IMR-90 (cell line): ENCODE results near the gene NCKAP5L. TPM values are rescaled to one million over a fixed set of nuclear protein-coding genes. Genes with fewer than 3 reads are reported as not detected.

Source experiments
- ATAC-seq: fragments of 200-7000 bp; cut with Tn5 transposase; 2 replicates; pipeline ENCODE4 v1.9.1; 2020; ENCODE audit warnings: low read depth, mild to moderate bottlenecking, moderate library complexity
- BruUV-seq: library from RNA; stranded (reverse); fragments of 400-500 nt; replicated peaks from 2 replicates; lab custom pipeline; 2021; lab: Mats Ljungman, UMichigan
- CTCF ChIA-PET: fragments of 300-600 bp; formaldehyde crosslinking; extraction: SDS; loops from one replicate; lab custom pipeline; 2021; ENCODE audit warnings: antibody characterized with exemption; lab: Yijun Ruan, JAX
- POLR2A ChIA-PET: fragments of 300-600 bp; sonication (Branson Sonifier 250); formaldehyde crosslinking; loops from one replicate; lab custom pipeline; 2022; ENCODE audit warnings: antibody characterized with exemption; ENCODE audit not compliant: unreplicated experiment; lab: Charles Lee
- DNase-seq: peaks from one replicate; pipeline ENCODE4 v3.0.0; 2013
- H2AFZ ChIP-seq: replicated peaks from 2 replicates; pipeline ENCODE3; 2013; ENCODE audit warnings: low read length, mild to moderate bottlenecking; ENCODE audit not compliant: poor library complexity
- H2AK5ac ChIP-seq: 2 replicates; pipeline ENCODE4 v1.6.1; 2013; ENCODE audit warnings: low read depth, low read length, inconsistent platforms
- H2AK9ac ChIP-seq: replicated peaks from 2 replicates; pipeline ENCODE3; 2013; ENCODE audit warnings: mild to moderate bottlenecking, low read depth, low read length, moderate library complexity; ENCODE audit not compliant: poor library complexity
- H2BK120ac ChIP-seq: 2 replicates; pipeline ENCODE4 v1.6.1; 2013; ENCODE audit warnings: low read depth, low read length, inconsistent platforms
- H2BK15ac ChIP-seq: 3 replicates; pipeline ENCODE4 v1.6.1; 2013; ENCODE audit warnings: low read depth, low read length, inconsistent platforms
- H2BK20ac ChIP-seq: 2 replicates; pipeline ENCODE4 v1.6.1; 2013; ENCODE audit warnings: low read depth, mild to moderate bottlenecking, inconsistent platforms, low read length, moderate library complexity
- H2BK5ac ChIP-seq: 2 replicates; pipeline ENCODE4 v1.6.1; 2013; ENCODE audit warnings: mild to moderate bottlenecking, low read depth, low read length, inconsistent platforms; ENCODE audit not compliant: poor library complexity, severe bottlenecking
- H3K14ac ChIP-seq: replicated peaks from 2 replicates; pipeline ENCODE4 v1.6.1; 2013; ENCODE audit warnings: low read depth, low read length, inconsistent platforms
- H3K18ac ChIP-seq: 2 replicates; pipeline ENCODE4 v1.6.1; 2013; ENCODE audit warnings: low read depth, low read length, control low read depth
- H3K23ac ChIP-seq: 2 replicates; pipeline ENCODE4 v1.6.1; 2013; ENCODE audit warnings: low read depth, low read length, inconsistent platforms
- H3K27ac ChIP-seq: 2 replicates; pipeline ENCODE4 v1.5.1; 2013; ENCODE audit warnings: mild to moderate bottlenecking, control low read depth, low read length; ENCODE audit not compliant: insufficient read depth
- H3K27me3 ChIP-seq: 2 replicates; pipeline ENCODE4 v1.6.1; 2013; ENCODE audit warnings: low read length; ENCODE audit not compliant: control insufficient read depth, insufficient read depth
- H3K36me3 ChIP-seq: 2 replicates; pipeline ENCODE4 v1.6.1; 2013; ENCODE audit warnings: low read length, mixed read lengths; ENCODE audit not compliant: control insufficient read depth, insufficient read depth
- H3K4ac ChIP-seq: 2 replicates; pipeline ENCODE4 v1.6.1; 2013; ENCODE audit warnings: low read depth, low read length, inconsistent platforms
- H3K4me1 ChIP-seq: 2 replicates; pipeline ENCODE4 v1.6.1; 2013; ENCODE audit warnings: low read length, mixed read lengths; ENCODE audit not compliant: control insufficient read depth, insufficient read depth
- H3K4me2 ChIP-seq: 2 replicates; pipeline ENCODE4 v1.6.1; 2013; ENCODE audit warnings: low read depth, mild to moderate bottlenecking, control low read depth, low read length, moderate library complexity
- H3K4me3 ChIP-seq: 2 replicates; pipeline ENCODE4 v1.5.1; 2013; ENCODE audit warnings: low read depth, mild to moderate bottlenecking, control low read depth, low read length, moderate library complexity; ENCODE audit not compliant: insufficient read depth
- H3K56ac ChIP-seq: 2 replicates; pipeline ENCODE4 v1.6.1; 2013; ENCODE audit warnings: low read length, inconsistent platforms; ENCODE audit not compliant: insufficient read depth; ENCODE audit errors: extremely low read depth
- H3K79me1 ChIP-seq, 2 experiments: 2 replicates each; pipeline ENCODE4 v1.6.1; 2013; ENCODE audit warnings: low read length in 2 of 2, inconsistent platforms in 1 of 2, low read depth in 1 of 2
- H3K9ac ChIP-seq: 2 replicates; pipeline ENCODE4 v1.6.1; 2013; ENCODE audit warnings: low read depth, low read length, control low read depth
- H3K9me1 ChIP-seq: 2 replicates; pipeline ENCODE4 v1.6.1; 2013; ENCODE audit warnings: low read length, inconsistent platforms; ENCODE audit not compliant: insufficient read depth
- H3K9me3 ChIP-seq: 2 replicates; pipeline ENCODE4 v1.6.1; 2013; ENCODE audit warnings: low read length; ENCODE audit not compliant: control insufficient read depth, insufficient read depth
- H4K20me1 ChIP-seq: 2 replicates; pipeline ENCODE4 v1.6.1; 2013; ENCODE audit warnings: low read length, inconsistent platforms; ENCODE audit not compliant: insufficient read depth
- H4K5ac ChIP-seq: 2 replicates; pipeline ENCODE4 v1.6.1; 2013; ENCODE audit warnings: mild to moderate bottlenecking, low read depth, low read length, control low read depth
- H4K8ac ChIP-seq, 2 experiments: 2 replicates each; pipeline ENCODE4 v1.6.1; 2013; ENCODE audit warnings: low read depth in 2 of 2, low read length in 2 of 2, control low read depth in 1 of 2, inconsistent platforms in 1 of 2
- H4K91ac ChIP-seq: 2 replicates; pipeline ENCODE4 v1.6.1; 2013; ENCODE audit warnings: low read depth, low read length, inconsistent platforms; ENCODE audit not compliant: insufficient read depth
- CEBPB ChIP-seq: IDR thresholded peaks from 2 replicates; pipeline ENCODE4 v1.6.1; 2012; ENCODE audit warnings: low read depth, low read length, improper control_type of control experiment
- CTCF ChIP-seq: conservative IDR thresholded peaks from 2 replicates; pipeline ENCODE4 v1.5.1; 2012; ENCODE audit warnings: mild to moderate bottlenecking, low read depth, low read length, improper control_type of control experiment
- FOS ChIP-seq: fragments of 150-350 bp; IDR thresholded peaks from 2 replicates; pipeline ENCODE4 v1.6.1; 2016; ENCODE audit warnings: low read depth, low read length
- MAFK ChIP-seq: IDR thresholded peaks from 2 replicates; pipeline ENCODE4 v1.6.1; 2012; ENCODE audit warnings: low read depth, low read length, improper control_type of control experiment
- MXI1 ChIP-seq: IDR thresholded peaks from 2 replicates; pipeline ENCODE4 v1.6.1; 2012; ENCODE audit warnings: low read depth, mild to moderate bottlenecking, low read length, moderate library complexity, borderline replicate concordance
- RAD21 ChIP-seq: IDR thresholded peaks from 2 replicates; pipeline ENCODE4 v1.6.1; 2012; ENCODE audit warnings: low read length, improper control_type of control experiment
- WGBS, 2 experiments: methylation state at CpG; one replicate each; pipeline versions ENCODE4 v1.1.5 to v1.1.7; 2013; ENCODE audit warnings: missing lambda C conversion rate in 2 of 2; ENCODE audit not compliant: insufficient read length in 1 of 2; ENCODE audit errors: extremely low coverage in 2 of 2; 5-methylcytosine and 5-hydroxymethylcytosine counted together
- dilution Hi-C: fragments of 300-500 bp; cut with HindIII; formaldehyde crosslinking; loops from one replicate; pipeline ENCODE4 v1.14.3; 2018; ENCODE audit warnings: low sequenced_read_pairs; ENCODE audit not compliant: unreplicated experiment
- in situ Hi-C: fragments of 300-500 bp; cut with MboI; formaldehyde crosslinking; loops from 3 replicates; pipeline ENCODE4 v1.14.3; 2019; ENCODE audit warnings: low sequenced_read_pairs, inconsistent platforms, mixed read lengths
- intact Hi-C: fragments of 100-400 bp; cut with micrococcal nuclease; formaldehyde crosslinking; loops from 2 replicates; pipeline ENCODE4 v1.10.0; 2022
- polyA plus RNA-seq, 3 experiments: library from polyadenylated mRNA; depleted of rRNA; stranded (reverse); fragments of >200 nt; gene quantifications; 2 replicates each; pipeline ENCODE4 v1.2.3, GENCODE V29; 2012; ENCODE audit warnings: low replicate concordance in 1 of 3
- total RNA-seq: library from RNA; depleted of rRNA; stranded (reverse); fragments of >200 nt; gene quantifications from 2 replicates; pipeline ENCODE4 v1.2.3, GENCODE V29; 2012

NCKAP5L gene
- total and polyA plus RNA-seq, 2 of the 4 experiments (the other 2 are of a cell fraction), result 6.1 to 14.4 TPM

GRCh38 chr12:49766115-49766455 lies 62.1 kb downstream of the NCKAP5L start:
- TF ChIP-seq MAFK (no peak), CTCF (no peak), FOS (no peak), MXI1 (no peak), RAD21 (no peak), CEBPB (no peak)
- H3K4me3 ChIP-seq, result no peak overlapping the region
- no peak overlapping the region for H4K91ac ChIP-seq
- no peak overlapping the region for H2BK15ac ChIP-seq
- H3K9me1 ChIP-seq, result peaks cover 2% of the 10 kb centered on the region; the same call in 1 of the 2 replicates
- H3K27me3 ChIP-seq, result 0 out of 2 replicates have a peak, but pooled peaks cover 2% of the 10 kb centered on the region
- no peak overlapping the region for H3K4me2 ChIP-seq
- H3K18ac ChIP-seq, result no peak overlapping the region
- no peak for ATAC-seq
- DNase-seq, result no peak
- intact Hi-C loops (no loop called here), in situ Hi-C loops (no loop called here), dilution Hi-C loops (no loop called here)
- H3K9me3 ChIP-seq, result no peaks in the 10 kb centered on the region
- no peak overlapping the region for H3K56ac ChIP-seq
- H2BK5ac ChIP-seq, result no peak overlapping the region
- peaks cover 14% of the 10 kb centered on the region for H4K20me1 ChIP-seq
- peaks cover 33% of the 10 kb centered on the region for H3K36me3 ChIP-seq
- no peak overlapping the region for H2AK9ac ChIP-seq
- H3K27ac ChIP-seq, result no peak overlapping the region
- H4K8ac ChIP-seq, result no peak overlapping the region
- no peak overlapping the region for H3K23ac ChIP-seq
- BruUV-seq, result no TSS peak
- CTCF ChIA-PET, result interaction anchor here (1.4 kb wide), 1 partner anchor 12 kb away, joined by 3 read pairs; no protein-coding TSS in a partner anchor
- POLR2A ChIA-PET, result no interaction called here
- no peak overlapping the region for H3K9ac ChIP-seq
- peaks cover 0 to 18% of the 10 kb centered on the region in 2 experiments; a peak in 2 of 4 replicates for H3K79me1 ChIP-seq
- H3K4me1 ChIP-seq, result no peaks in the 10 kb centered on the region
- no peak overlapping the region for H2AK5ac ChIP-seq
- no peak overlapping the region for H4K5ac ChIP-seq
- H2BK20ac ChIP-seq, result no peak overlapping the region
- no peak overlapping the region for H3K14ac ChIP-seq
- WGBS, 2 experiments, result 98% methylated on average over 8 of the region's 8 CpGs; no CpG with 5 or more reads in 1 of the 2 experiments
- H2BK120ac ChIP-seq, result no peak overlapping the region
- H2AFZ ChIP-seq, result no peak overlapping the region
- no peak overlapping the region for H3K4ac ChIP-seq
